Endothelial cell of umbilical vein (primary cell): ENCODE results near the gene SLC38A8. TPM values are rescaled to one million over a fixed set of nuclear protein-coding genes. Genes with fewer than 3 reads are reported as not detected.

Experiments
- BruUV-seq: library from RNA; stranded (reverse); fragments of 400-500 nt; replicated peaks from 2 replicates; lab custom pipeline; 2021; lab: Mats Ljungman, UMichigan
- CTCF ChIA-PET: fragments of 300-600, 350-600 bp; sonication (Branson Sonifier 250); formaldehyde crosslinking; loops from one replicate; lab custom pipeline; 2021; ENCODE audit warnings: antibody characterized with exemption, inconsistent platforms; lab: Charles Lee
- POLR2A ChIA-PET: fragments of 300-600, 350-600 bp; sonication (Branson Sonifier 250); formaldehyde crosslinking; loops from one replicate; lab custom pipeline; 2021; ENCODE audit warnings: antibody characterized with exemption, inconsistent platforms; lab: Charles Lee
- DNase-seq: peaks from one replicate; pipeline ENCODE4 v3.0.0-alpha.2; 2011; ENCODE audit warnings: low read depth, low spot score
- FAIRE-seq: peaks from 2 replicates; lab custom pipeline; 2011; peaks lifted over from hg19 to GRCh38; lab: Jason Lieb, UNC
- H2AFZ ChIP-seq: 2 replicates; pipeline ENCODE4 v1.6.0; 2012; ENCODE audit warnings: low read depth, low read length, control low read depth, inconsistent platforms
- H3K27ac ChIP-seq: 2 replicates; pipeline ENCODE4 v1.5.1; 2011; ENCODE audit warnings: low read depth, mild to moderate bottlenecking, control low read depth, low read length, moderate library complexity; ENCODE audit not compliant: insufficient read depth
- H3K27me3 ChIP-seq, 2 experiments: 2 replicates each; pipeline versions ENCODE4 v1.6.0 to v1.6.1; 2011; ENCODE audit warnings: low read length in 2 of 2, mixed read lengths in 1 of 2; ENCODE audit not compliant: control insufficient read depth in 2 of 2, insufficient read depth in 2 of 2
- H3K36me3 ChIP-seq, 2 experiments: 2 replicates in 1 of 2; 3 replicates in 1 of 2; pipeline ENCODE4 v1.5.1; 2011; ENCODE audit warnings: low read length in 2 of 2, mild to moderate bottlenecking in 1 of 2, moderate library complexity in 1 of 2; ENCODE audit not compliant: control insufficient read depth in 2 of 2, insufficient read depth in 2 of 2; ENCODE audit errors: extremely low read depth in 1 of 2
- H3K4me1 ChIP-seq: 3 replicates; pipeline ENCODE4 v1.5.1; 2011; ENCODE audit warnings: mild to moderate bottlenecking, low read length; ENCODE audit not compliant: control insufficient read depth, insufficient read depth; ENCODE audit errors: extremely low read depth
- H3K4me2 ChIP-seq: 2 replicates; pipeline ENCODE4 v1.6.1; 2011; ENCODE audit warnings: low read length, control low read depth, mixed read lengths; ENCODE audit not compliant: insufficient read depth
- H3K4me3 ChIP-seq, 3 experiments: fragments of 200-600 bp in 1 of 3; sonication (generic), shearing (Covaris generic) in 1 of 3; replicated peaks in 1 of 3; 2 replicates each; pipeline ENCODE4 v1.5.1; 2011 to 2016; ENCODE audit warnings: control low read depth in 3 of 3, low read length in 3 of 3, mild to moderate bottlenecking in 2 of 3, inconsistent platforms in 1 of 3, low read depth in 1 of 3, moderate library complexity in 1 of 3; ENCODE audit not compliant: insufficient read depth in 1 of 3
- H3K79me2 ChIP-seq: 2 replicates; pipeline ENCODE4 v1.6.0; 2012; ENCODE audit warnings: low read length, inconsistent platforms; ENCODE audit not compliant: control insufficient read depth, insufficient read depth
- H3K9ac ChIP-seq: replicated peaks from 2 replicates; pipeline ENCODE3; 2011; ENCODE audit warnings: low read length, control low read depth; ENCODE audit not compliant: insufficient read depth; ENCODE audit errors: extremely low read depth
- H3K9me1 ChIP-seq: replicated peaks from 3 replicates; pipeline ENCODE4 v1.6.0; 2011; ENCODE audit warnings: mild to moderate bottlenecking, low read length; ENCODE audit not compliant: control insufficient read depth, insufficient read depth; ENCODE audit errors: extremely low read depth
- H3K9me3 ChIP-seq: replicated peaks from 2 replicates; pipeline ENCODE4 v1.5.1; 2012; ENCODE audit warnings: low read length, inconsistent platforms; ENCODE audit not compliant: control insufficient read depth, insufficient read depth
- H4K20me1 ChIP-seq: replicated peaks from 2 replicates; pipeline ENCODE3; 2011; ENCODE audit warnings: mild to moderate bottlenecking, low read length; ENCODE audit not compliant: control insufficient read depth, insufficient read depth; ENCODE audit errors: extremely low read depth
- CTCF ChIP-seq, 2 donors: IDR thresholded peaks; 1 replicate in 1 of 2; 2 replicates in 1 of 2; pipeline ENCODE4 v1.5.1; 2011; ENCODE audit warnings: low read length in 2 of 2, mild to moderate bottlenecking in 2 of 2, moderate library complexity in 2 of 2, control low read depth in 1 of 2, inconsistent platforms in 1 of 2, low read depth in 1 of 2; ENCODE audit not compliant: insufficient read depth in 1 of 2; ENCODE audit errors: extremely low read depth in 1 of 2
- EZH2 ChIP-seq: IDR thresholded peaks from 2 replicates; pipeline ENCODE4 v1.6.1; 2012; ENCODE audit warnings: borderline replicate concordance, low read depth, mild to moderate bottlenecking, moderate library complexity, low read length, inconsistent platforms; ENCODE audit not compliant: severe bottlenecking
- FOS ChIP-seq: IDR thresholded peaks from 2 replicates; pipeline ENCODE4 v1.6.1; 2011; ENCODE audit warnings: mild to moderate bottlenecking, low read length, moderate library complexity, borderline replicate concordance; ENCODE audit not compliant: insufficient read depth
- GATA2 ChIP-seq: IDR thresholded peaks from 2 replicates; pipeline ENCODE4 v1.7.0; 2011; ENCODE audit warnings: low read depth, mild to moderate bottlenecking, moderate library complexity, mixed read lengths, low read length; ENCODE audit not compliant: insufficient read length, insufficient read depth
- JUN ChIP-seq: IDR thresholded peaks from 2 replicates; pipeline ENCODE4 v1.6.1; 2011; ENCODE audit warnings: borderline replicate concordance, low read depth; ENCODE audit not compliant: insufficient read length, insufficient read depth
- MYC ChIP-seq: IDR thresholded peaks from one replicate; pipeline ENCODE4 v1.6.1; 2011; ENCODE audit warnings: mild to moderate bottlenecking, low read depth, low read length
- POLR2A ChIP-seq: IDR thresholded peaks from 2 replicates; pipeline ENCODE4 v1.6.1; 2012; ENCODE audit warnings: low read depth, mild to moderate bottlenecking, control low read depth, low read length
- POLR2AphosphoS5 ChIP-seq: IDR thresholded peaks from 2 replicates; pipeline ENCODE4 v1.6.1; 2012; ENCODE audit warnings: low read depth, mild to moderate bottlenecking, control low read depth, low read length, moderate library complexity; ENCODE audit not compliant: insufficient read depth
- dilution Hi-C: fragments of 300-500 bp; cut with MboI; formaldehyde crosslinking; loops from one replicate; pipeline ENCODE4 v1.15.0; 2019; ENCODE audit warnings: low sequenced_read_pairs; ENCODE audit not compliant: extremely low pct_ligation_motif_present
- intact Hi-C: fragments of 100-400 bp; cut with micrococcal nuclease; formaldehyde crosslinking; loops from one replicate; pipeline ENCODE4 v1.10.0; 2022
- polyA plus RNA-seq, 4 experiments: library from polyadenylated mRNA; depleted of rRNA in 3 of 4; stranded (reverse) in 3 of 4; unstranded in 1 of 4; fragments of >200 nt; gene quantifications; 2 replicates each; pipeline versions ENCODE4 v1.2.1 to v1.2.3, GENCODE V29; 2011 to 2012; ENCODE audit warnings: missing spikeins in 1 of 4
- total RNA-seq: library from RNA; stranded (reverse); gene quantifications from 2 replicates; pipeline ENCODE4 v1.2.3, GENCODE V29; 2021
- TF ChIP-seq, protein P1 (sequence below): IDR thresholded peaks from 2 replicates; pipeline ENCODE4 v1.6.1; 2011; ENCODE audit not compliant: insufficient read depth, insufficient read length

The SLC38A8 gene
- total and polyA plus RNA-seq, 2 donors (not counting 3 experiments of a cell fraction or from before 2014, with no cell fraction given), result not detected

- TF ChIP-seq CTCF (IDR thresholded peaks at IDR 0.05; ENCODE audit: extremely low read depth in 1 of 2, insufficient read depth in 1 of 2, low read depth in 1 of 2, low read length in 2 of 2) (no peak), FOS (no peak), JUN (no peak), POLR2A (no peak), POLR2AphosphoS5 (no peak), GATA2 (no peak), EZH2 (no peak), MYC (no peak)
- TF ChIP-seq, protein P1, sequence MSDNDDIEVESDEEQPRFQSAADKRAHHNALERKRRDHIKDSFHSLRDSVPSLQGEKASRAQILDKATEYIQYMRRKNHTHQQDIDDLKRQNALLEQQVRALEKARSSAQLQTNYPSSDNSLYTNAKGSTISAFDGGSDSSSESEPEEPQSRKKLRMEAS, result no peak
- no peaks in the 10 kb centered on the region for H3K9me3 ChIP-seq
- intact Hi-C loops, result loop anchor here (5.0 kb wide), 1 partner anchor 113 kb away; the partner anchor contains the start of gene TAF1C
- H3K27ac ChIP-seq, result no peak overlapping the region
- no peak overlapping the region for H3K4me2 ChIP-seq
- POLR2A ChIA-PET, result no interaction called here
- BruUV-seq, result no TSS peak
- peaks cover 10% of the 10 kb centered on the region for H3K79me2 ChIP-seq
- dilution Hi-C loops, result no loop called here
- H3K36me3 ChIP-seq, result peaks cover 9 to 20% of the 10 kb centered on the region in 2 experiments
- no peak for DNase-seq
- CTCF ChIA-PET, result interaction anchor here (1.0 kb wide), 1 partner anchor 11 kb away, joined by 4 read pairs; no protein-coding TSS in a partner anchor
- no peaks in the 10 kb centered on the region for H4K20me1 ChIP-seq
- no peak overlapping the region for H3K9ac ChIP-seq
- H3K4me1 ChIP-seq, result peaks cover 20% of the 10 kb centered on the region
- H3K4me3 ChIP-seq, result no peak overlapping the region
- no peaks in the 10 kb centered on the region for H3K9me1 ChIP-seq
- H2AFZ ChIP-seq, result no peak overlapping the region
- no peak for FAIRE-seq
- no peaks in the 10 kb centered on the region for H3K27me3 ChIP-seq
These were observed 32.1 kb upstream of the SLC38A8 start for GRCh38 chr16:84074721-84075120.
